Stimulated activated CD4-positive, alpha-beta T cell treated with anti-CD3 and anti-CD28 coated beads, Interleukin-12 subunit alpha, Interleukin-12 subunit beta, amount 100 ng/mL, for 24 hours (primary cell): Measurements from ENCODE around the gene FOXP1.

Experiments
- DNase-seq, 2 experiments: peaks; one replicate each; pipeline ENCODE4 v3.0.0-alpha.2; 2020; ENCODE audit warnings: low read depth in 2 of 2

FOXP1 gene

DNA sequence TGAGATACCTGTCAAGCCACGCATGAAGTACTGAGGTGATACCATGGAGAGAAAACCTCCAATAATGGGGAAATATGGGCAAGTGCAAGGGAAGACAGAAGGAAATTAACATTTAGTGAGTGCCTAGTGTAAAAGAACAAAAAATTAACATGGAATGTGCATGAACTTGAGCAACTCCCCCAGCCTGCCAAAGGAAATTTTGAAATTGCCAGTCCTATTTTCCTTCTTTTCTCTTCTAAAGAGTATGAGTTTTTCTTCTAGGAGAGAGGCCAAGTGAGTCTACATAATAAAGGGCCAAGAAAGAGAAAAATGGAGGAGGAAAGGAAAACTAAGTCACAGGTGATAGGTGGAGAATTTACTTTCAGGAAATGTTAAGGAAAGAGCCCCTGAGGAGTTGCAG lies 668.7 kb downstream of the FOXP1 start:
- no peak for DNase-seq

DNA sequence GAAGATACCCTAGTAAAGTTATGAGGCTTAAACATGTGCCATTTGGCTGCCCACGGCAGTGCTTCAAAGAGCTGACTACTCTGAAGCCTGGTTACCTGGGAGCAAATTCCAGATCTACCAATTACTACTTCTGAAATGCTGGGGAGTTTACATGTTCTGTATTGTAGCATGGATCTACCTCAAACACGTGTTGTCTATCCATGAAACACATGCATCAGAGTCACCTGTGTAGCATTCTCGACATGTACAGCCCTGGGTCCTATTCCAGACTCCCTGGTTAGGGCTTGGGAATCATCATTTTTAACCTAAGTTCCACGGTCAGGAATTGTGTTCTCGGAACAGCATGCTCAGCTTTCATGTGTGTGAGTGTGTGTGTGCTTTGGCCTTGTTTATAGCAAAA lies 671.8 kb downstream of the FOXP1 start:
- DNase-seq: no peak

DNA sequence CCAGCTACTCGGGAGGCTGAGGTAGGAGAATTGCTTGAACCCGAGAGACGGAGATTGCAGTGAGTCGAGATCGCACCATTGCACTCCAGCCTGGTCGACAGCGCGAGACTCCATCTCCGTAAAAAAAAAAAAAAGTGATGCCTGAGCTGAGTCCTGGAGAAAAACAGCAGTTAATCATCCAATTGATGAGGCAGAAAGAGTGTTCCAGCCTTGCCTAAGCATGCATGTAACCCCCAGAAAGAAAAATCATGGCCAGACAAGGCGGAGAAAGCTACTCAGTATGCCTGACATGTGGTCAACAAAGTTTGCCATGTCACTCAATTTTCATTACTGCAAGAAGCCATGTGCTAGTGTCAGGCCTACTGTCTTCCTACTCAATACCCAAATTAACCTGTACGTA lies 678.0 kb downstream of the FOXP1 start:
- DNase-seq: no peak
